Glutamatergic neuron (in vitro differentiated cells): Measurements from ENCODE around the gene ZNF778. TPM values are rescaled to one million over a fixed set of nuclear protein-coding genes. Genes with fewer than 3 reads are reported as not detected.

Experiments used
- DNase-seq: peaks from one replicate; pipeline ENCODE4 v3.0.0; 2022
- H3K27ac Mint-ChIP-seq: one replicate; pipeline ENCODE4 v1.8.0; 2020; ENCODE audit warnings: mild to moderate bottlenecking, mixed read lengths, inconsistent platforms; ENCODE audit not compliant: unreplicated experiment
- H3K27me3 Mint-ChIP-seq: one replicate; pipeline ENCODE4 v1.8.0; 2020; ENCODE audit warnings: mild to moderate bottlenecking, moderate library complexity, mixed read lengths, inconsistent platforms; ENCODE audit not compliant: unreplicated experiment
- H3K36me3 Mint-ChIP-seq: one replicate; pipeline ENCODE4 v1.8.0; 2020; ENCODE audit warnings: mild to moderate bottlenecking, mixed read lengths, inconsistent platforms; ENCODE audit not compliant: unreplicated experiment
- H3K4me1 Mint-ChIP-seq: one replicate; pipeline ENCODE4 v1.8.0; 2020; ENCODE audit warnings: mild to moderate bottlenecking, low read depth, mixed read lengths, inconsistent platforms; ENCODE audit not compliant: unreplicated experiment
- H3K4me3 Mint-ChIP-seq: one replicate; pipeline ENCODE4 v1.8.0; 2020; ENCODE audit warnings: mild to moderate bottlenecking, mixed read lengths, inconsistent platforms; ENCODE audit not compliant: unreplicated experiment
- H3K9me3 Mint-ChIP-seq: one replicate; pipeline ENCODE4 v1.8.0; 2020; ENCODE audit warnings: mild to moderate bottlenecking, moderate library complexity, mixed read lengths, inconsistent platforms; ENCODE audit not compliant: unreplicated experiment
- CTCF ChIP-seq: fragments of 200-600 bp; sonication (generic); IDR thresholded peaks from one replicate; pipeline ENCODE4 v1.5.0; 2021; ENCODE audit not compliant: partially characterized antibody, unreplicated experiment
- total RNA-seq: library from RNA; stranded (reverse); fragmentation: NEBNext Ultra II Directional; extraction: Animal tissue kit (Norgen Biotek cat#: 25700); gene quantifications from one replicate; pipeline ENCODE4 v1.2.1, GENCODE V29; 2021; ENCODE audit not compliant: unreplicated experiment

Gene ZNF778
- total RNA-seq, 1 donor from 2014 or later, result 36.2 TPM

DNA sequence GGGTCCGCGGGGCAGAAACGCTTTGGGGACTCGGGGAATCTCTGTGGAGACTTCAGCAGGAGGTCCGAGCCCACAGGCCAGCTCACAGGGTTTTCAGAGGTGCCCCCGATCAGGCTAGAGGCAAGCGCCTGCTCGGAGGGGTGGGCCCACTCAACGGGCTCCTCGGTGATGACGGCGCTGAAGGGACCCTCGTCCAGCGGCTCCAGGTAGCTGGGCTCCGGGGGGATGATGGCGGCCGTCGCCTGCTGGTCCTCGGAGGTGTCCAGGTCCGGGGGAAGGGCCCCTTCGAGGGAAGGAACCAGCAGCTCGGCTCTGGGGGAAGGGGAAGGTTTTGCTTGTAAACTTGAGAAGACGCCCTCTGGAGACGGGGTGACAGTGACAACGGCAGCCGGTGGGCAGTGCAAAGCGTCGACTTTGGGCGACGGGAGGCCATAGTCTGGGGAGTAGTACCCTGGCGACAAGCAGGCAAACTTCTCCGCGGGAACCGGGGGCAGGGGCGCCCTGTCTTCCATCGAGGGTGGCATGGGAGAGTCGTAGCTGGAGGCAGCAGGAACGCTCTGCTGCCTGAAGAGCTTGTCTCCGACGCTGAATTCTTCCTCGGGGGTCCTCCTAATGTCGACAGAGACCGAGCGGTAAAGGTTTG, 63.2 kb downstream of the ZNF778 start:
- H3K36me3 Mint-ChIP-seq, result no peaks in the 10 kb centered on the region
- peaks cover 11% of the 10 kb centered on the region for H3K9me3 Mint-ChIP-seq
- peaks cover 9% of the 10 kb centered on the region for H3K27me3 Mint-ChIP-seq
- H3K4me1 Mint-ChIP-seq, result no peaks in the 10 kb centered on the region
- no peak for TF ChIP-seq CTCF
- H3K27ac Mint-ChIP-seq, result peak overlapping the region; percentile 66
- DNase-seq, result no peak
- H3K4me3 Mint-ChIP-seq, result no peak overlapping the region

GRCh38 chr16:89281189-89281577, 63.7 kb downstream of the ZNF778 start:
- Mint-ChIP-seq H3K27ac (no peak overlapping the region), H3K4me3 (no peak overlapping the region), H3K36me3 (no peaks in the 10 kb centered on the region), H3K4me1 (no peaks in the 10 kb centered on the region), H3K27me3 (peaks cover 9% of the 10 kb centered on the region), H3K9me3 (peaks cover 11% of the 10 kb centered on the region)
- no peak for DNase-seq
- no peak for TF ChIP-seq CTCF

DNA sequence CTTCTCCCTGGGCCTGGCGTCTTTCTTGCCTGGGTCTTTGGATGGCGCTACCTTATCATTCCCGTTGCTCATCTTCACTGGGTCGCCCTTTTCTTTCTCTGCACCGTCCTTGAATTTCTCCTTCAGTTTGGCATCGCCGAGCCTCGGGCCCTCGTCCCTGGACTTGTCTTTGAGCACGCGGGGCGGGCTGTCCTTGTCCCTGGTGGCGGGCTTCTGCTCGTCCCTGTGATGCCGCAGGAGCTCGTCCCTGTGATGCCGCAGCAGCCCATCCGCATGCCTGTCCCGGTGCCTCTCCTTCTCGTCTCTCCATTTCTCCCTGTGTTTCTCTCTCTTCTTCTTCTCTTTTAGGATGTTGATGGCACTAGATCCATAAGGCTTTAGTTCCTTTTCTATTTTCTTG, 64.3 kb downstream of the ZNF778 start:
- TF ChIP-seq CTCF, result no peak
- H3K36me3 Mint-ChIP-seq, result no peaks in the 10 kb centered on the region
- no peaks in the 10 kb centered on the region for H3K4me1 Mint-ChIP-seq
- H3K9me3 Mint-ChIP-seq, result peaks cover 12% of the 10 kb centered on the region
- no peak overlapping the region for H3K27ac Mint-ChIP-seq
- H3K27me3 Mint-ChIP-seq, result peaks cover 9% of the 10 kb centered on the region
- H3K4me3 Mint-ChIP-seq, result no peak overlapping the region
- DNase-seq, result no peak

DNA sequence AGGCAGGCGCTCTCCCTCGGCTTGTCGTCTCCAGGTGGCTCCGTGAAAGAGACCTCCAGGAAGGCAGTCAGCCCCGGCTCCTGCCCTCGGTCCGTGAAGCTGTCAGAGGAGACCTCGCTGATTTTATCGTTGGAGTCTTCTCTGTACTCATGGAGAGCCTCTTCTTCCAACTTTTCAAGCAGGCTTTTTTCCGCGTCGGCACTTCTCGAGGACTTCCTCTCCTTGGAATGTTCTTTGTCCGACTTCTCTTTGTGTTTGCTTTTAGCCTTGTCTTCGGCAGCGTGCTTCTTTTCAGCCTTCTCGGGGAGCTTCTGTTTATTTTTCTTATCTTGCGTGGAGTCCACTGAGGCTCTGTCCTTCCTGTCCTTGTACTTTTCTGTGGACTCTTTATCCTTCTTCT, 65.0 kb downstream of the ZNF778 start:
- Mint-ChIP-seq H3K4me3 (no peak overlapping the region), H3K27me3 (peaks cover 8% of the 10 kb centered on the region)

More for the DNA sequence above, 65.0 kb downstream of the ZNF778 start:
- Mint-ChIP-seq H3K9me3 (peaks cover 9% of the 10 kb centered on the region), H3K36me3 (no peaks in the 10 kb centered on the region), H3K4me1 (peaks cover 2% of the 10 kb centered on the region), H3K27ac (no peak overlapping the region)
- DNase-seq, result no peak
- no peak for TF ChIP-seq CTCF
